ENCODE data around the gene NEK7.

Gene NEK7

DNA sequence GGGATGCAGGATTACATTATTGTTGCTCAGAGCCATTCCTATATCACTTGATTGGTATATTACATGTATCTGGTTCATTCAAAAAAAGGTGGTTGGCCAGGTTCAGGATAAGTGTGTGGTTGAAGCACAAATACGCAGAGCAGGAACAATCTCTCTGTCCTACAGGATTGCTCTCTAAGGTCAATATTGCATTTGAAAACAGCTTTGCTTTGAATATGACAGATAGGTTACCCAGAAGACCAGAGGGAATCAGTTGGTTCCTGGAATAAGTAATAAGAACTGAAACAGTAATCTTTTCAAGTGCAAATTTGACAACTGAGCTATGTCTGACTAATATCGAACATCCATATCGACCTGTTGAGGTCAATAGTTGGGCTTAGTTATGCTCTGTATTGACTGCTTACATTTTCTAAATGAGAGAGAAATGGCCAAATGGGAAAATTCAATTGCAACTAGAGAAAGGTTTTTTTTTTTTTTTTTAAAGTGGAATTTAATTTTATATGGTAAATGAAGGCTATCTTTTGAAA is 206.9 kb downstream of the NEK7 start:
- DNase-seq, result no peak

GRCh38 chr1:198364471-198364870 is 207.7 kb downstream of the NEK7 start:
- no peak for DNase-seq

DNA sequence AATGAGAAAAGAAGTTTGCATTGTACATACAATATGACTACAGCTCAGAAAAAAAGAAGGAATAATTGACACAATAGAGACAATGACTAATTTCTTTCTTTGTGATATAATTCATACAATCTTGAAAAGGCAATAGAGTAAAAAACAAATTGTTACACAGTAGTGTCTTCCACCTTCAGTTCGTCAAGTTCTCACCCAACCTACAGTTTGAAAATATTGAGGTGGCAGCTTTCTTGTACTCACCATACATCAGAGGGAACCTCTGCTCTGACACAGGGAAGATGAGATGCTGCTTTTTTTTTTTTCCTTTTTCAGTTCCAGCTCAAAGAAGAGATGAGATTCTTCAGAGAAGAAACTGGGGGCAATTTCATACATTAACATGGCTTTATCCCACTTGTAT is 210.5 kb downstream of the NEK7 start:
- DNase-seq, result no peak

DNA sequence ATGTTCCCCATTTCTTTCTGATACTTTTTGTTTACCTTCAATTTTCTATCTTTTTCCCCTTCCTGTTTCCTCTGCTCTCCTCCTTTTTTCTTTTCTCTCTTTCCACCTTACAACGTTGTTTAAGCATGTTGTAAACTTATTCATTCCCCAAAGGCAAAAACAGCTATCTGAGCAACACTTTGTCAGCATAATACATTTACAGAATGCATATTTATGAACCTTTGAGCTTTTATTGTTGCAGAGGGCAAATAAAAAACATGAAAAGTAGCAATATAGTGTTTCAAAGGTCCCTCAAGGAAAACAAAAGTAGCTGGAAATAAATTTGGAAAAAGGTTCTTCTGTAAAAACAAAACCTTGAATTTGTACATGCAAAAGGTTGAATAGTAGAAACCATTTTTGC is 214.2 kb downstream of the NEK7 start:
- no peak for DNase-seq
